ENCODE measurements around the gene INTS1. TPM values are rescaled to one million over a fixed set of nuclear protein-coding genes. Genes with fewer than 3 reads are reported as not detected.

The INTS1 gene
- total RNA-seq, 1 donor from 2014 or later = 163 TPM

- Mint-ChIP-seq H3K4me1 (no peaks in the 10 kb centered on the region), H3K36me3 (no peaks in the 10 kb centered on the region), H3K27me3 (ENCODE audit: low read depth) (peaks cover 22% of the 10 kb centered on the region), H3K9me3 (no peaks in the 10 kb centered on the region), H3K27ac (no peak overlapping the region), H3K4me3 (no peak overlapping the region)
- no peak for DNase-seq (ENCODE audit: low spot score in 2 of 2, unreplicated experiment in 2 of 2)
- TF ChIP-seq, protein P1, sequence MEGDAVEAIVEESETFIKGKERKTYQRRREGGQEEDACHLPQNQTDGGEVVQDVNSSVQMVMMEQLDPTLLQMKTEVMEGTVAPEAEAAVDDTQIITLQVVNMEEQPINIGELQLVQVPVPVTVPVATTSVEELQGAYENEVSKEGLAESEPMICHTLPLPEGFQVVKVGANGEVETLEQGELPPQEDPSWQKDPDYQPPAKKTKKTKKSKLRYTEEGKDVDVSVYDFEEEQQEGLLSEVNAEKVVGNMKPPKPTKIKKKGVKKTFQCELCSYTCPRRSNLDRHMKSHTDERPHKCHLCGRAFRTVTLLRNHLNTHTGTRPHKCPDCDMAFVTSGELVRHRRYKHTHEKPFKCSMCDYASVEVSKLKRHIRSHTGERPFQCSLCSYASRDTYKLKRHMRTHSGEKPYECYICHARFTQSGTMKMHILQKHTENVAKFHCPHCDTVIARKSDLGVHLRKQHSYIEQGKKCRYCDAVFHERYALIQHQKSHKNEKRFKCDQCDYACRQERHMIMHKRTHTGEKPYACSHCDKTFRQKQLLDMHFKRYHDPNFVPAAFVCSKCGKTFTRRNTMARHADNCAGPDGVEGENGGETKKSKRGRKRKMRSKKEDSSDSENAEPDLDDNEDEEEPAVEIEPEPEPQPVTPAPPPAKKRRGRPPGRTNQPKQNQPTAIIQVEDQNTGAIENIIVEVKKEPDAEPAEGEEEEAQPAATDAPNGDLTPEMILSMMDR (IDR thresholded peaks at IDR 0.05; ENCODE audit: unreplicated experiment) = no peak
Measured at GRCh38 chr7:1433128-1433920, 70.9 kb downstream of the INTS1 start.

- H3K27me3 Mint-ChIP-seq (ENCODE audit: low read depth) = peaks cover 24% of the 10 kb centered on the region
- H3K27ac Mint-ChIP-seq = no peak overlapping the region
- no peaks in the 10 kb centered on the region for H3K4me1 Mint-ChIP-seq
- H3K4me3 Mint-ChIP-seq = no peak overlapping the region
- peak; percentile 67 to 90 for DNase-seq (ENCODE audit: low spot score in 2 of 2, unreplicated experiment in 2 of 2)
- no peaks in the 10 kb centered on the region for H3K36me3 Mint-ChIP-seq
- TF ChIP-seq, protein P1 (IDR thresholded peaks at IDR 0.05; ENCODE audit: unreplicated experiment) = peak; percentile 98
- no peaks in the 10 kb centered on the region for H3K9me3 Mint-ChIP-seq
Measured at GRCh38 chr7:1432411-1433082, 71.6 kb downstream of the INTS1 start.

GRCh38 chr7:1431634-1432380, 72.4 kb downstream of the INTS1 start:
- no peak for DNase-seq (ENCODE audit: low spot score in 2 of 2, unreplicated experiment in 2 of 2)
- H3K27ac Mint-ChIP-seq = no peak overlapping the region
- H3K36me3 Mint-ChIP-seq = no peaks in the 10 kb centered on the region
- H3K4me3 Mint-ChIP-seq = no peak overlapping the region
- H3K27me3 Mint-ChIP-seq (ENCODE audit: low read depth) = peaks cover 24% of the 10 kb centered on the region
- no peaks in the 10 kb centered on the region for H3K9me3 Mint-ChIP-seq
- H3K4me1 Mint-ChIP-seq = no peaks in the 10 kb centered on the region
- TF ChIP-seq, protein P1 (IDR thresholded peaks at IDR 0.05; ENCODE audit: unreplicated experiment) = no peak

- Mint-ChIP-seq H3K9me3 (no peaks in the 10 kb centered on the region), H3K27me3 (ENCODE audit: low read depth) (peaks cover 24% of the 10 kb centered on the region), H3K36me3 (no peaks in the 10 kb centered on the region), H3K4me3 (no peak overlapping the region), H3K27ac (no peak overlapping the region), H3K4me1 (no peaks in the 10 kb centered on the region)
- DNase-seq (ENCODE audit: low spot score in 2 of 2, unreplicated experiment in 2 of 2) = no peak
- TF ChIP-seq, protein P1 (IDR thresholded peaks at IDR 0.05; ENCODE audit: unreplicated experiment) = no peak
Measured at GRCh38 chr7:1431226-1431625, 73.0 kb downstream of the INTS1 start.

- no peak for DNase-seq (ENCODE audit: low spot score in 2 of 2, unreplicated experiment in 2 of 2)
- Mint-ChIP-seq H3K36me3 (no peaks in the 10 kb centered on the region), H3K4me3 (no peak overlapping the region), H3K27ac (no peak overlapping the region), H3K9me3 (no peaks in the 10 kb centered on the region), H3K4me1 (no peaks in the 10 kb centered on the region), H3K27me3 (ENCODE audit: low read depth) (peaks cover 30% of the 10 kb centered on the region)
- TF ChIP-seq, protein P1 (IDR thresholded peaks at IDR 0.05; ENCODE audit: unreplicated experiment) = no peak
Measured at GRCh38 chr7:1430056-1430845, 73.9 kb downstream of the INTS1 start.
